ENCODE measurements around the gene GTF2H4.
"Not testable (repeated sequence)": the region's sequence is repeated elsewhere in the genome, so short reads cannot be mapped to it uniquely, and the experiment has no call there.

GTF2H4 gene

DNA sequence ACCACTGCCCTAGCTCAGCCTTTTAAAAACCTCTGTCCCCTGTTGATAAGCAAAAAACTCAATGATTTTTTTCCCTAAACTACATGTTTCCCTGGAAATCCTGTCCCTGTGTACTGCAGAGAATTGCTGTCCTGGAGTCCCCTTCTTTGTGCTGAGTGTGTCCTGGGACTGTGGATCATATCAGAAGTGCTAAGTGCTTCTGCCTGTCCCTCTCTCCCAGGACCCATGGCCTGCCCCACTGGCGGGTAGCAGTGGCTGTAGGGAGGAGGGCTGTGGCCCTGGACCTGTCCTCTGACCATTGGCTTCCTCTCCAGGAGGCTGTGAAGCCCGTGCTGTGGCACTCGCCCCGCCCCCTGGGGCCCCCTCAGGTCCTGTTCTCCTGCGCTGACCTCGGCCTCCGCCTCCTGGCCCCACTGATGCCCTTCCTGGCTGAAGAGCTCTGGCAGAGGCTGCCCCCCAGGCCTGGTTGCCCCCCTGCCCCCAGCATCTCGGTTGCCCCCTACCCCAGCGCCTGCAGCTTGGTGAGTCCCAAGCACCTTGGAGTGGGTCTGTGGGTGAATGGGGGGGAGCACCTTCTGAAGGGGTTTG, 16.1 kb downstream of the GTF2H4 start:
- DNase-seq (ENCODE audit: low read depth in 3 of 3), result not testable (repeated sequence)

DNA sequence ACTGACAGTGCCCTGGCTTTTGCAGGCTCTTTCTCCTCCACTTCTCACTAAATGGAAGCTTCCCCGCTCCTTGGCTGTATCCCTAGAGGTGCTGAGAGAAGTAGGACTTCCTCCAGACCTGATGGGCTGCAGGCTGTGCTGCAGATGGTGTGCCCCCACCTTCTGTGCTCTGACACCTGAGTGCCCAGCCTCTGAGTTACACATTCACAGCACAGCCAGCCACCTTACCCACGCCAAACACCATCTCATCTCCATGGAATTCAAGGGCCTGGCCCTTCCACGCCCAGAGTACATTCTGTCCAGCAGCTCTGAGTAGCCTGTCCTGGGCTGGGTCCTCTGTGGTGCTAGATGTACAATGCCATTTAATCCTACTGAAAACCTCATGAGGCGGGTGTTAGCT, 18.6 kb downstream of the GTF2H4 start:
- no peak for DNase-seq (ENCODE audit: low read depth in 3 of 3)

DNA sequence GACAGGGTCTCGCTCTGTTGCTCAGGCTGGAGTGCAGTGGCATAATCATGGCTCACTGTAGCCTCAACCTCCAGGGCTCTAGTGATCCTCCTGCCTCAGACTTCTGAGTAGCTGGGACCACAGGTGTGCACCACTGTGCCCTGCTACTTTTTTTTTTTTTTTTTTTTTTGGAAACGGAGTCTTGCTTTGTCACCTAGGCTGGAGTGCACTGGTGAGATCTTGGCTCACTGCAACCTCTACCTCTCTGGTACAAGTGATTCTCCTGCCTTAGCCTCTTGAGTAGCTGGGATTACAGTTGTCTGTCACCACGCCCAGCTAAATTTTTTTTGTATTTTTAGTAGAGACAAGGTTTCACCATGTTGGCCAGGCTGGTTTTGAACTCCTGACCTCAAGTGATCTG, 19.1 kb downstream of the GTF2H4 start:
- DNase-seq (ENCODE audit: low read depth in 3 of 3), result not testable (repeated sequence)

DNA sequence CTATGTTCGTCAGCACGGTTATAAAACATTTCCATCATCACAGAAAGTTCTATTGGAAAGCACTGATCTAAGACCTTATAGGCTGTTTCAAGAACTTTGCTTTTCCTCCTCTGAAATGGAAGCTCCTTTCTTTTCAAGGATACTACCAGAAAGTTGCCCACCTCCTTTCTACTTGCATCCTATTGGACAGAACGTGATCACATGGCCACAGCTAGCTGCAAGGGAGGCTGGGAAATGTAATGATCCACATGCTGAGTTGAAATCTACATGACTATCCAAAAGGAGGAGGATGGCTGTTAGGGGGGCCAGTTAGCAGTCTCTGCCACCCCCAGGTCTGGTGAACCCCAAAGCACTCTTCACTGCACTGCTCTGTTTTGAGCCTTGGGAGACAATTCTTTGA, 20.7 kb downstream of the GTF2H4 start:
- no peak for DNase-seq (ENCODE audit: low read depth in 3 of 3)

- DNase-seq (ENCODE audit: low read depth in 3 of 3), result no peak
Measured at GRCh38 chr6:30930506-30930905, 22.5 kb downstream of the GTF2H4 start.

- no peak for DNase-seq (ENCODE audit: low read depth in 3 of 3)
Measured at GRCh38 chr6:30931272-30931671, 23.3 kb downstream of the GTF2H4 start.

DNA sequence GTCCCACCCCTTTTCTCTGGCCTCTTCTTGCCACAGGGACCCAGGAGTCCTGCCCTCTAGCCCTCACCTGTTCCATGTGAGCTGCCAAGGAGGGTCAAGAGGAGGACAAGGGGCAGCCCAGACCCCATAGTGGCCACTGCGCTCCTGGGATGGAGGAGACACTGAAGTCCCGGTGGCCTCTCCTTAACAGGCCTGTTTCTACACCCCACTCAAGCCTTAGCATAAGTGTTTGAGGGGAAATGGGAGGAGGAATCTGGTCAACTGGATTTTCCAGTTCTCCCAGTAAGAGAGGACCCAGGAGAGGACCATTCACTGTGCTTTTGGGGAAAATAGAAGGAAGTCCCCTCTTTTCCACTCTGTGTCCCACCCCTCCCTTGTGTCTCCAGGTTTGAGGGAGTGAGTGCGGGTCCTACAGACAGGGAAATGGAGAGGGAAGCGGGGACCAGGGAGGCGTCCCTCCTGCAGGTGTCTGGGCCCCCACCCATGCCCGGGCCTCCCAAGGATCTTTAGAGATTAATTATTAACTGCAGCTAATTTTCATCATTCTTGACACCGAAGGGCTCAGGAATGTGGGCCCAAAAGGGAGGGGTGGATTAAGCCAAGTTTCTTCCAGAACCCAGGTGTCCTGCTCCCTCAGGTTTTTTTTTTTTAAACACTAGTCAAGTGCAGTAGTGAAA, 24.1 kb downstream of the GTF2H4 start, which contains the start of gene SFTA2:
SFTA2 (minus strand) TSS at position 202 of the 677 bp plus-strand sequence; CDS start at position 128, 74 bp downstream.
- no peak for DNase-seq (ENCODE audit: low read depth in 3 of 3)

DNA sequence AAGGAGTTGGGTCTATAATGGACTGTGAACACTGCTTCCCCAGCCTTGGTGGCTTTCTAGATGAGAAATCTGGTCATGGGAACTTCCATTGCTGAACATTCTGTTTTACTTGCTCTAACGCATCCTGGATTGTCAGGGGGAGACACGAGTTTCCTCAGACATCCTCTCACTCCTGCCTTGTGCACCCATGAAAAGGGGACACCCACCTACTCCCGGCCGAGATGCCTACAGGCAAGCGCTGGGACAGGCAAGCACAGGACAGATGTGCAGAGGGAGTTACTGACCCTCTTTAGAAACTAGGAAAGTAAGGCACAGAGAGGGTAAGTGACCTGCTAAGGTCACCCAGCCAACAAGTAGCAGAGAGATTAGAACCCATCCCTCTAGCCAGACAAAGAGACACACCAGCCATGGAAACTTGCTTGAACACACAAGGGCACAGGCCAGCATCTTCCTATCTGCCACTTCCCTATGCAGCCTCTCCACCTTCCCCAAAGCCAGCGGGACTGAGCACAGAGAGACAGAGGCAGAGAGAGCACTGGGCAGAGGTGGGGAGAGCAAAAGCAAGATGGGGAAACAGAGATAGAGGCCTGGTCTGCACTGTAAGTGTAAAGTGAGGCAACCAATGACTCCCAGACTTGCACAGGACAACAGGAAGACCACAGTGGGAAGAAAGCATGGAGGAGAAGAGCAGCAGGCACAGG, 24.8 kb downstream of the GTF2H4 start:
- no peak for DNase-seq (ENCODE audit: low read depth in 3 of 3)

GRCh38 chr6:30935018-30935417, 27.0 kb downstream of the GTF2H4 start:
- no peak for DNase-seq (ENCODE audit: low read depth in 3 of 3)

DNA sequence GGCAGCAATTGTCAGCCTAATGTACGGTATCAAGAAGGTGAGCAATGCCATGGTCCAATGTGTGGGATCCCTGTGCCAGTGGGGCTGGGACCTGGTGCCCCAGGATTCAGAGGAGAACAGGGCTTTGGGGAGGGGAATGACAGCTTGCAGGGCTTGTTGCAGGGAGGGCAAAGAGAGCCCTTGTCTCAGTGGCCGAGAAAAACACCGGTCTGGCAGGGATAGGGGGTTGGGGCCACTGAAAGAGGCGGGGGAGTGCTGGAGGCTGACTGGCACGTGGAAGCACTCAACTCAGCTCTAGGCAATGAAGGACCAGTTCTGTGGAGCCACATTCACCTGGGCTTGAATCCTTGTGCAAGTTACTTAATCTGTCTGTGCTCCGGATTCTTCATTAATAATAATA, 29.3 kb downstream of the GTF2H4 start:
- DNase-seq (ENCODE audit: low read depth in 3 of 3), result no peak

- DNase-seq (ENCODE audit: low read depth in 3 of 3), result no peak
Measured at GRCh38 chr6:30938730-30939129, 30.7 kb downstream of the GTF2H4 start.

GRCh38 chr6:30939473-30939872, 31.5 kb downstream of the GTF2H4 start:
- no peak for DNase-seq (ENCODE audit: low read depth in 3 of 3)

- DNase-seq (ENCODE audit: low read depth in 3 of 3), result no peak
Measured at GRCh38 chr6:30940361-30940986, 32.5 kb downstream of the GTF2H4 start, which contains the start of gene MUCL3. Gene MUCL3, plus strand, starts transcription at chr6:30940973. Its CDS starts 27 bp downstream, at chr6:30941000.

- DNase-seq (ENCODE audit: low read depth in 3 of 3), result no peak
Measured at GRCh38 chr6:30942338-30943060, 34.5 kb downstream of the GTF2H4 start.

DNA sequence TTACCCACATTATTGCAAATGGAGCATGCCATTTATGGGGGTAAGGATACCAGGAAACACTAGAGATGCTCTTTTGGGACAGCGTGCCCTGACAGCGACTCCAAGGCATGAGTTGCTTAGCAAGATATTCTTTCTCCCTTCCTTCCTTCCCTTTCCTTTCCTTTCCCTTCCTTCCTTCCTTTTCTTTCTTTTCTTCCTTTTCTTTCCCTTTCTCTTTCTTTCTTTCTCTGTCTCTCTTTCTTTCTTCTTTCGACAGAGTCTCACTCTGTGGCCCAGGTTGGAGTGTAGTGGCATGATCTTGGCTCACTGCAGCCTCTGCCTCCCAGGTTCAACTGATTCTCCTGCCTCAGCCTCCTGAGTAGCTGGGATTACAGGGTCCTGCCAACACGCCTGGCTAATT, 36.0 kb downstream of the GTF2H4 start:
- no peak for DNase-seq (ENCODE audit: low read depth in 3 of 3)

GRCh38 chr6:30945281-30945680, 37.3 kb downstream of the GTF2H4 start:
- DNase-seq (ENCODE audit: low read depth in 3 of 3), result no peak

- DNase-seq (ENCODE audit: low read depth in 3 of 3), result no peak
Measured at GRCh38 chr6:30947231-30947630, 39.2 kb downstream of the GTF2H4 start.

GRCh38 chr6:30948811-30949210, 40.8 kb downstream of the GTF2H4 start:
- no peak for DNase-seq (ENCODE audit: low read depth in 3 of 3)

- no peak for DNase-seq (ENCODE audit: low read depth in 3 of 3)
Measured at GRCh38 chr6:30951907-30952469, 44.0 kb downstream of the GTF2H4 start.

DNA sequence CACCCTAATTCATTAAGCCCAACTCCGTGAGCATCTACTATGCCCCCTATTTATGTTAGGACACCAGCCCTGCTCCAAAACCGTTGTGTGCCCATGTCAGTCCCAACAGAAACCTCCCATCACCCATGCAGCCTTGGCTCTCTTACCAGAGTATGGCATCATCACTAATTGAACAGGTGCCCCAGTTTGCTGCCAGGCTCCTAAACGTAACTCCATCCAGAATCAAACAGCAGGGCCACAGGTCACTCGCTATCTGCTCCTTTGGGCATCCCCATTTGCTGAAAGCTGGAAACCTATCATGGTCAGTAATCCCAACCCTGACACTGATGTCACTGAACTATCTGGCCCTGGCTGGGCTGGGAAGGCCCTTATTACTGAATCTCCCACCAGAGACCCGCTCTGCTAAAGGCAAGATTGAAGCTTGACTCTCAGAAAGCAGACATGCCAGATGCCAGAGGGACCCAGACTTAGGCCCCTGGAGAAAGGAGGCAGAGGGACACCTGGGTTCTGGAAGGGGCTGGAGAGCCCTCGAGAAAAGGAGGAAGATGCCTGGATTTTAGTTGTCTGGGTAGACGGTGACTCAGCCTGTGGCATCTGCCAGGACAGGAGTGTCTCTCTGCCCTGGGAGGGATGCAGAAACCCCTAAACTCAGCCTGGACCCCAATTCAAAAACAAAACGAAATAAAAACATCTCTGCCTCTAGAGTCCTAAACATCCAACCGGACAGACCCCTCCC, 46.8 kb downstream of the GTF2H4 start:
- DNase-seq (ENCODE audit: low read depth in 3 of 3), result no peak

Measured in stimulated activated CD4-positive, alpha-beta T cell treated with anti-CD3 and anti-CD28 coated beads, TNF-alpha, amount 100 ng/mL, for 24 hours (primary cell).